Measurements from ENCODE around the gene PDLIM5. TPM values are rescaled to one million over a fixed set of nuclear protein-coding genes. Genes with fewer than 3 reads are reported as not detected.

The PDLIM5 gene
- total RNA-seq, 2 donors from 2014 or later: 129 to 168 TPM

- intact Hi-C loops (cut with DNase I): no loop called here
- no peaks in the 10 kb centered on the region for H3K36me3 ChIP-seq
- no peak for DNase-seq
- no peak overlapping the region for H3K4me3 ChIP-seq
- no peaks in the 10 kb centered on the region for H3K4me1 ChIP-seq
- no peak overlapping the region for H3K9ac ChIP-seq (ENCODE audit: low read depth in 2 of 2, low read length in 2 of 2)
- no peaks in the 10 kb centered on the region for H3K9me3 ChIP-seq
- H3K27me3 ChIP-seq: no peaks in the 10 kb centered on the region
- H3K27ac ChIP-seq: no peak overlapping the region
- TF ChIP-seq CTCF (IDR thresholded peaks at IDR 0.05): no peak
Observed at GRCh38 chr4:94497690-94498089, 45.9 kb downstream of the PDLIM5 start.

GRCh38 chr4:94498502-94498901 lies 46.8 kb downstream of the PDLIM5 start:
- Histone ChIP-seq H3K4me3 (no peak overlapping the region), H3K4me1 (no peaks in the 10 kb centered on the region), H3K36me3 (no peaks in the 10 kb centered on the region), H3K27me3 (no peaks in the 10 kb centered on the region), H3K9me3 (no peaks in the 10 kb centered on the region), H3K27ac (no peak overlapping the region), H3K9ac (ENCODE audit: low read depth in 2 of 2, low read length in 2 of 2) (no peak overlapping the region)
- DNase-seq: no peak
- intact Hi-C loops (cut with DNase I): no loop called here
- TF ChIP-seq CTCF (IDR thresholded peaks at IDR 0.05): no peak

- no peaks in the 10 kb centered on the region for H3K9me3 ChIP-seq
- H3K4me1 ChIP-seq: no peaks in the 10 kb centered on the region
- no peaks in the 10 kb centered on the region for H3K27me3 ChIP-seq
- TF ChIP-seq CTCF (IDR thresholded peaks at IDR 0.05): no peak
- no peak overlapping the region for H3K4me3 ChIP-seq
- intact Hi-C loops (cut with DNase I): no loop called here
- DNase-seq: no peak
- no peak overlapping the region for H3K27ac ChIP-seq
- H3K9ac ChIP-seq (ENCODE audit: low read depth in 2 of 2, low read length in 2 of 2): no peak overlapping the region
- no peaks in the 10 kb centered on the region for H3K36me3 ChIP-seq
Observed at GRCh38 chr4:94500685-94501084, 48.9 kb downstream of the PDLIM5 start.

GRCh38 chr4:94504545-94504944 lies 52.8 kb downstream of the PDLIM5 start:
- Histone ChIP-seq H3K36me3 (no peaks in the 10 kb centered on the region), H3K4me1 (peaks cover 11% of the 10 kb centered on the region), H3K27ac (no peak overlapping the region), H3K9me3 (no peaks in the 10 kb centered on the region), H3K4me3 (no peak overlapping the region), H3K9ac (ENCODE audit: low read depth in 2 of 2, low read length in 2 of 2) (no peak overlapping the region), H3K27me3 (no peaks in the 10 kb centered on the region)
- no peak for TF ChIP-seq CTCF (IDR thresholded peaks at IDR 0.05)
- intact Hi-C loops (cut with DNase I): no loop called here
- no peak for DNase-seq

- peaks cover 11% of the 10 kb centered on the region for H3K4me1 ChIP-seq
- H3K36me3 ChIP-seq: no peaks in the 10 kb centered on the region
- H3K27me3 ChIP-seq: no peaks in the 10 kb centered on the region
- no peak overlapping the region for H3K27ac ChIP-seq
- intact Hi-C loops (cut with DNase I): no loop called here
- peak; percentile 24 for DNase-seq
- H3K9ac ChIP-seq (ENCODE audit: low read depth in 2 of 2, low read length in 2 of 2): no peak overlapping the region
- TF ChIP-seq CTCF (IDR thresholded peaks at IDR 0.05): no peak
- H3K4me3 ChIP-seq: no peak overlapping the region
- no peaks in the 10 kb centered on the region for H3K9me3 ChIP-seq
Observed at GRCh38 chr4:94506822-94507221, 55.1 kb downstream of the PDLIM5 start.

- no peak for DNase-seq
- Histone ChIP-seq H3K36me3 (no peaks in the 10 kb centered on the region), H3K4me3 (no peak overlapping the region), H3K27ac (peak overlapping the region; percentile 12), H3K4me1 (peaks cover 11% of the 10 kb centered on the region), H3K9me3 (no peaks in the 10 kb centered on the region), H3K27me3 (no peaks in the 10 kb centered on the region), H3K9ac (ENCODE audit: low read depth in 2 of 2, low read length in 2 of 2) (no peak overlapping the region)
- intact Hi-C loops (cut with DNase I): no loop called here
- no peak for TF ChIP-seq CTCF (IDR thresholded peaks at IDR 0.05)
Observed at GRCh38 chr4:94507281-94507680, 55.5 kb downstream of the PDLIM5 start.

Data from colonic mucosa (tissue), 4 donors.